ENCODE data around the gene AXIN1. TPM values are rescaled to one million over a fixed set of nuclear protein-coding genes. Genes with fewer than 3 reads are reported as not detected.

AXIN1 gene
- total RNA-seq, 1 experiment from 2014 or later = 50.3 TPM

DNA sequence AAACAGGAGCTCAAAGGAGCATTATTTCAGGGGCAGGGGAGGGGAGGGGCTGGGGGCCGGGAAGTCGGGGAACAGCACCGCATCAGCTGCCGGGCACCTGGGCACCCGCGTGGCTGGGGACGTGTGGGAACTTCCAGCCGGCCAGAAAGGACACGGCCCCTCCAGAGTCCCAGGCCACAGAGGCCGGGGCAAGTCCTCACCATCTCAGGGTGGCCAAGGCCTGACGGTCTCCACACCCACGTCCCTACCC is 28.2 kb upstream of the AXIN1 start (continued):
- TF ChIP-seq, protein P1, sequence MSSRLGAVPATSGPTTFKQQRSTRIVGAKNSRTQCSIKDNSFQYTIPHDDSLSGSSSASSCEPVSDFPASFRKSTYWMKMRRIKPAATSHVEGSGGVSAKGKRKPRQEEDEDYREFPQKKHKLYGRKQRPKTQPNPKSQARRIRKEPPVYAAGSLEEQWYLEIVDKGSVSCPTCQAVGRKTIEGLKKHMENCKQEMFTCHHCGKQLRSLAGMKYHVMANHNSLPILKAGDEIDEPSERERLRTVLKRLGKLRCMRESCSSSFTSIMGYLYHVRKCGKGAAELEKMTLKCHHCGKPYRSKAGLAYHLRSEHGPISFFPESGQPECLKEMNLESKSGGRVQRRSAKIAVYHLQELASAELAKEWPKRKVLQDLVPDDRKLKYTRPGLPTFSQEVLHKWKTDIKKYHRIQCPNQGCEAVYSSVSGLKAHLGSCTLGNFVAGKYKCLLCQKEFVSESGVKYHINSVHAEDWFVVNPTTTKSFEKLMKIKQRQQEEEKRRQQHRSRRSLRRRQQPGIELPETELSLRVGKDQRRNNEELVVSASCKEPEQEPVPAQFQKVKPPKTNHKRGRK (CRISPR knock-in tag; IDR thresholded peaks at IDR 0.05; ENCODE audit: borderline replicate concordance) = no peak
- no peak for TF ChIP-seq SMAD3 (CRISPR knock-in tag; IDR thresholded peaks at IDR 0.05; ENCODE audit: borderline replicate concordance)
- no peak for TF ChIP-seq NR3C1 (CRISPR knock-in tag; conservative IDR thresholded peaks at IDR 0.05; ENCODE audit: low read depth)
- TF ChIP-seq GABPB1 (CRISPR knock-in tag; IDR thresholded peaks at IDR 0.05) = no peak
- TF ChIP-seq, protein P2, sequence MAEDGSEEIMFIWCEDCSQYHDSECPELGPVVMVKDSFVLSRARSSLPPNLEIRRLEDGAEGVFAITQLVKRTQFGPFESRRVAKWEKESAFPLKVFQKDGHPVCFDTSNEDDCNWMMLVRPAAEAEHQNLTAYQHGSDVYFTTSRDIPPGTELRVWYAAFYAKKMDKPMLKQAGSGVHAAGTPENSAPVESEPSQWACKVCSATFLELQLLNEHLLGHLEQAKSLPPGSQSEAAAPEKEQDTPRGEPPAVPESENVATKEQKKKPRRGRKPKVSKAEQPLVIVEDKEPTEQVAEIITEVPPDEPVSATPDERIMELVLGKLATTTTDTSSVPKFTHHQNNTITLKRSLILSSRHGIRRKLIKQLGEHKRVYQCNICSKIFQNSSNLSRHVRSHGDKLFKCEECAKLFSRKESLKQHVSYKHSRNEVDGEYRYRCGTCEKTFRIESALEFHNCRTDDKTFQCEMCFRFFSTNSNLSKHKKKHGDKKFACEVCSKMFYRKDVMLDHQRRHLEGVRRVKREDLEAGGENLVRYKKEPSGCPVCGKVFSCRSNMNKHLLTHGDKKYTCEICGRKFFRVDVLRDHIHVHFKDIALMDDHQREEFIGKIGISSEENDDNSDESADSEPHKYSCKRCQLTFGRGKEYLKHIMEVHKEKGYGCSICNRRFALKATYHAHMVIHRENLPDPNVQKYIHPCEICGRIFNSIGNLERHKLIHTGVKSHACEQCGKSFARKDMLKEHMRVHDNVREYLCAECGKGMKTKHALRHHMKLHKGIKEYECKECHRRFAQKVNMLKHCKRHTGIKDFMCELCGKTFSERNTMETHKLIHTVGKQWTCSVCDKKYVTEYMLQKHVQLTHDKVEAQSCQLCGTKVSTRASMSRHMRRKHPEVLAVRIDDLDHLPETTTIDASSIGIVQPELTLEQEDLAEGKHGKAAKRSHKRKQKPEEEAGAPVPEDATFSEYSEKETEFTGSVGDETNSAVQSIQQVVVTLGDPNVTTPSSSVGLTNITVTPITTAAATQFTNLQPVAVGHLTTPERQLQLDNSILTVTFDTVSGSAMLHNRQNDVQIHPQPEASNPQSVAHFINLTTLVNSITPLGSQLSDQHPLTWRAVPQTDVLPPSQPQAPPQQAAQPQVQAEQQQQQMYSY (CRISPR knock-in tag; IDR thresholded peaks at IDR 0.05) = no peak
- TF ChIP-seq, protein P3, sequence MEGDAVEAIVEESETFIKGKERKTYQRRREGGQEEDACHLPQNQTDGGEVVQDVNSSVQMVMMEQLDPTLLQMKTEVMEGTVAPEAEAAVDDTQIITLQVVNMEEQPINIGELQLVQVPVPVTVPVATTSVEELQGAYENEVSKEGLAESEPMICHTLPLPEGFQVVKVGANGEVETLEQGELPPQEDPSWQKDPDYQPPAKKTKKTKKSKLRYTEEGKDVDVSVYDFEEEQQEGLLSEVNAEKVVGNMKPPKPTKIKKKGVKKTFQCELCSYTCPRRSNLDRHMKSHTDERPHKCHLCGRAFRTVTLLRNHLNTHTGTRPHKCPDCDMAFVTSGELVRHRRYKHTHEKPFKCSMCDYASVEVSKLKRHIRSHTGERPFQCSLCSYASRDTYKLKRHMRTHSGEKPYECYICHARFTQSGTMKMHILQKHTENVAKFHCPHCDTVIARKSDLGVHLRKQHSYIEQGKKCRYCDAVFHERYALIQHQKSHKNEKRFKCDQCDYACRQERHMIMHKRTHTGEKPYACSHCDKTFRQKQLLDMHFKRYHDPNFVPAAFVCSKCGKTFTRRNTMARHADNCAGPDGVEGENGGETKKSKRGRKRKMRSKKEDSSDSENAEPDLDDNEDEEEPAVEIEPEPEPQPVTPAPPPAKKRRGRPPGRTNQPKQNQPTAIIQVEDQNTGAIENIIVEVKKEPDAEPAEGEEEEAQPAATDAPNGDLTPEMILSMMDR (IDR thresholded peaks at IDR 0.05) = no peak
- TF ChIP-seq MXD4 (CRISPR knock-in tag; IDR thresholded peaks at IDR 0.05; ENCODE audit: borderline replicate concordance) = no peak

DNA sequence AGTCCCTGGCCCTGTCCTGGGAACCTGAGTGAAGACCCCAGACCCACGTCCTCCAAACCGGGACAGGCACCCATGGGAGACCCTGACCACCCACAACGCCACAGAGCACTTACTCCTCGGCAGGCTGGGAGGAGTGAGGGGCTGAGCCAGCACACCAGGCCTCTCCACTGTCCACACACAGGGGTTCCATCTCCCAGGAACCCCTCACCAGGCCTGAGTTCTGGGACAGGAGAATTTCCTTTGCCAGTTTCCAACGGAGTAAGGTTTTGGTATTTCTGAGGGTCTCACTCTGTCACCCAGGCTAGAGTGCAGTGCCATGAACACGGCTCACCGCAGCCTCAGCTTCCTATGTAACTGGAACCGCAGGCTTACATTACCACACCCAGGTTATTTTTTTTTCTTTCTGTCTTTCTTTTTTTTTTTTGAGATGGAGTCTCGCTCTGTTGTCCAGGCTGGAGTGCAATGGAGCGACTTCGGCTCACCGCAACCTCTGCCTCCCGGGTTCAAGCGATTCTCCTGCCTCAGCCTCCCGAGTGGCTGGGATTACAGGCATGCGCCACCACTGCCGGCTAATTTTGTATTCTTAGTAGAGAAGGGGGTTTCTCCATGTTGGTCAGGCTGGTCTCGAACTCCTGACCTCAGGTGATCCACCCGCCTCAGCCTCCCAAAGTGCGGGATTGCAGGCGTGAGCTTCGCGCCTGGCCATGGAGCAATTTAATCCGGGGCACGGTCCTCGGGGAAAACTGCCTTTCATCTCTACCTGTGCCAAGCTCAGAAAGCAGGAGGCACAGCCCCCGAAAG is 27.6 kb upstream of the AXIN1 start:
- Mint-ChIP-seq H3K27me3 (ENCODE audit: low read depth) (no peaks in the 10 kb centered on the region), H3K27ac (no peak overlapping the region; the same call in 1 of the 2 replicates), H3K36me3 (peaks cover 4% of the 10 kb centered on the region), H3K4me3 (peak overlapping the region; percentile 79), H3K9me3 (no peaks in the 10 kb centered on the region), H3K4me1 (peaks cover 30% of the 10 kb centered on the region)
- DNase-seq (ENCODE audit: low spot score) = no peak
- ChIA-PET POLR2A (interaction anchor here (0.8 to 1.4 kb wide), 3 partner anchors 10 to 199 kb away, joined by 3 to 4 read pairs (median 3); partner anchors contain the start of gene MRPL28), CTCF (interaction anchor here (0.6 to 2.6 kb wide), 12 partner anchors 18 to 315 kb away, joined by 3 to 15 read pairs (median 4); partner anchors contain the start of gene AXIN1)
- TF ChIP-seq, protein P4, sequence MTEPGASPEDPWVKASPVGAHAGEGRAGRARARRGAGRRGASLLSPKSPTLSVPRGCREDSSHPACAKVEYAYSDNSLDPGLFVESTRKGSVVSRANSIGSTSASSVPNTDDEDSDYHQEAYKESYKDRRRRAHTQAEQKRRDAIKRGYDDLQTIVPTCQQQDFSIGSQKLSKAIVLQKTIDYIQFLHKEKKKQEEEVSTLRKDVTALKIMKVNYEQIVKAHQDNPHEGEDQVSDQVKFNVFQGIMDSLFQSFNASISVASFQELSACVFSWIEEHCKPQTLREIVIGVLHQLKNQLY (CRISPR knock-in tag; IDR thresholded peaks at IDR 0.05) = no peak
- 0 out of 2 replicates have a peak, but pooled peaks have one; percentile 59 for TF ChIP-seq ZNF121 (CRISPR knock-in tag; IDR thresholded peaks at IDR 0.05)
- ATAC-seq = no peak

DNA sequence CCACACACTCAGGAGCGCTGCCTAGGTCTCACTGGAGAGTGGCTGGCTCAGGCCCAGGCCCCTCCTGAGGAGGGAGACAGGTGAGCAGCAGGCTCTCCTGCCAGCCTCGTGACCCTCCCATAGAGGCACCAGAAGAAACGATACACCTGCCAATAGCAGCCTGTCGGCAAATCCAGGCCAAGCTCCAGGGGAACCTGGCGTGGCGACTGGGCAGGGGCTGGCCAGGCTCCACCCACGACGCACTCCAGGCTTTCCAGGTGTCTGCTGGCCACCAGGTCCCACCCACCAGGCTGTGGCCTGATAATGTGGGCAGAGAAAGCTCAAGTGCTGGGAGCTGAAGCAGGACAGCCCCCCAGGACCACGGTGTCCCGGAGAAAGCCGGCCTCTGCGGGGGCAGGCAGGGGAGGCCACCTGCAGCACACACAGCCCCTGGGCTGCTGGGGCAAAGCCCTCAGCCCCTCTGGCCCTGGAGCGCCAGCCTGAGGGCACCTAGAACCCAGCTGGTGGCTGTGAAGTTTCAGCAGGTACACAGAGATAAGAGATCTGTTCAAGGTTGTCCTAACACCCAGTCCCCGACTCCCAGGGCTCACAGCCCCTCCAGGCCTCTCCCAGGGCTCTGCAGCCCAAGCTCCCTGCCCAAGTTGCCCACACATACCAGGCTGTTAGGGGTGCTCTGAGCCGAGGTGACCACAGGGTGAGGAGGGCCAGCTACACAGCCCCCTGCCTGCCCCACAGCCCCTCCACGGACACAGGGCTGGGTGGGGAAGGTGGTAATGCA is 26.8 kb upstream of the AXIN1 start:
- DNase-seq (ENCODE audit: low spot score) (peak; percentile 83), ATAC-seq (peak; percentile 75)
- Mint-ChIP-seq H3K4me1 (peaks cover 28% of the 10 kb centered on the region), H3K4me3 (peak overlapping the region; percentile 79), H3K36me3 (peaks cover 4% of the 10 kb centered on the region), H3K27me3 (ENCODE audit: low read depth) (no peaks in the 10 kb centered on the region), H3K27ac (no peak overlapping the region; the same call in 1 of the 2 replicates), H3K9me3 (no peaks in the 10 kb centered on the region)
- POLR2A ChIA-PET = interaction anchor here (0.6 to 1.4 kb wide), 4 partner anchors 9 to 66 kb away, joined by 3 to 4 read pairs (median 4); partner anchors contain the start of genes DECR2 and MRPL28
- CTCF ChIA-PET = interaction anchor here (0.6 to 2.6 kb wide), 9 partner anchors 15 to 314 kb away, joined by 3 to 15 read pairs (median 4); partner anchors contain the start of gene AXIN1
- TF ChIP-seq, protein P5, sequence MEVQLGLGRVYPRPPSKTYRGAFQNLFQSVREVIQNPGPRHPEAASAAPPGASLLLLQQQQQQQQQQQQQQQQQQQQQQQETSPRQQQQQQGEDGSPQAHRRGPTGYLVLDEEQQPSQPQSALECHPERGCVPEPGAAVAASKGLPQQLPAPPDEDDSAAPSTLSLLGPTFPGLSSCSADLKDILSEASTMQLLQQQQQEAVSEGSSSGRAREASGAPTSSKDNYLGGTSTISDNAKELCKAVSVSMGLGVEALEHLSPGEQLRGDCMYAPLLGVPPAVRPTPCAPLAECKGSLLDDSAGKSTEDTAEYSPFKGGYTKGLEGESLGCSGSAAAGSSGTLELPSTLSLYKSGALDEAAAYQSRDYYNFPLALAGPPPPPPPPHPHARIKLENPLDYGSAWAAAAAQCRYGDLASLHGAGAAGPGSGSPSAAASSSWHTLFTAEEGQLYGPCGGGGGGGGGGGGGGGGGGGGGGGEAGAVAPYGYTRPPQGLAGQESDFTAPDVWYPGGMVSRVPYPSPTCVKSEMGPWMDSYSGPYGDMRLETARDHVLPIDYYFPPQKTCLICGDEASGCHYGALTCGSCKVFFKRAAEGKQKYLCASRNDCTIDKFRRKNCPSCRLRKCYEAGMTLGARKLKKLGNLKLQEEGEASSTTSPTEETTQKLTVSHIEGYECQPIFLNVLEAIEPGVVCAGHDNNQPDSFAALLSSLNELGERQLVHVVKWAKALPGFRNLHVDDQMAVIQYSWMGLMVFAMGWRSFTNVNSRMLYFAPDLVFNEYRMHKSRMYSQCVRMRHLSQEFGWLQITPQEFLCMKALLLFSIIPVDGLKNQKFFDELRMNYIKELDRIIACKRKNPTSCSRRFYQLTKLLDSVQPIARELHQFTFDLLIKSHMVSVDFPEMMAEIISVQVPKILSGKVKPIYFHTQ (CRISPR knock-in tag; IDR thresholded peaks at IDR 0.05) = no peak
- TF ChIP-seq, protein P6, sequence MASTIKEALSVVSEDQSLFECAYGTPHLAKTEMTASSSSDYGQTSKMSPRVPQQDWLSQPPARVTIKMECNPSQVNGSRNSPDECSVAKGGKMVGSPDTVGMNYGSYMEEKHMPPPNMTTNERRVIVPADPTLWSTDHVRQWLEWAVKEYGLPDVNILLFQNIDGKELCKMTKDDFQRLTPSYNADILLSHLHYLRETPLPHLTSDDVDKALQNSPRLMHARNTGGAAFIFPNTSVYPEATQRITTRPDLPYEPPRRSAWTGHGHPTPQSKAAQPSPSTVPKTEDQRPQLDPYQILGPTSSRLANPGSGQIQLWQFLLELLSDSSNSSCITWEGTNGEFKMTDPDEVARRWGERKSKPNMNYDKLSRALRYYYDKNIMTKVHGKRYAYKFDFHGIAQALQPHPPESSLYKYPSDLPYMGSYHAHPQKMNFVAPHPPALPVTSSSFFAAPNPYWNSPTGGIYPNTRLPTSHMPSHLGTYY (CRISPR knock-in tag; IDR thresholded peaks at IDR 0.05) = no peak
- TF ChIP-seq CREB1 (CRISPR knock-in tag; IDR thresholded peaks at IDR 0.05) = no peak
- no peak for TF ChIP-seq TEAD4 (CRISPR knock-in tag; IDR thresholded peaks at IDR 0.05)
- TF ChIP-seq ELF4 (CRISPR knock-in tag; IDR thresholded peaks at IDR 0.05; ENCODE audit: low read depth) = no peak
- TF ChIP-seq FOXP1 (CRISPR knock-in tag; IDR thresholded peaks at IDR 0.05; ENCODE audit: borderline replicate concordance) = no peak
- TF ChIP-seq, protein P7, sequence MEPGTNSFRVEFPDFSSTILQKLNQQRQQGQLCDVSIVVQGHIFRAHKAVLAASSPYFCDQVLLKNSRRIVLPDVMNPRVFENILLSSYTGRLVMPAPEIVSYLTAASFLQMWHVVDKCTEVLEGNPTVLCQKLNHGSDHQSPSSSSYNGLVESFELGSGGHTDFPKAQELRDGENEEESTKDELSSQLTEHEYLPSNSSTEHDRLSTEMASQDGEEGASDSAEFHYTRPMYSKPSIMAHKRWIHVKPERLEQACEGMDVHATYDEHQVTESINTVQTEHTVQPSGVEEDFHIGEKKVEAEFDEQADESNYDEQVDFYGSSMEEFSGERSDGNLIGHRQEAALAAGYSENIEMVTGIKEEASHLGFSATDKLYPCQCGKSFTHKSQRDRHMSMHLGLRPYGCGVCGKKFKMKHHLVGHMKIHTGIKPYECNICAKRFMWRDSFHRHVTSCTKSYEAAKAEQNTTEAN (CRISPR knock-in tag; IDR thresholded peaks at IDR 0.05) = no peak

Data from WTC11 (cell line).